GM04503 (cell line): Measurements from ENCODE around the gene P3H3.
"Not testable (repeated sequence)": the region's sequence is repeated elsewhere in the genome, so short reads cannot be mapped to it uniquely, and the experiment has no call there.

Experiments used
- DNase-seq: peaks from one replicate; pipeline ENCODE4 v3.0.0-alpha.2; 2012; ENCODE audit warnings: low read depth

P3H3 gene

GRCh38 chr12:6845395-6845794, 17.2 kb downstream of the P3H3 start:
- no peak for DNase-seq

DNA sequence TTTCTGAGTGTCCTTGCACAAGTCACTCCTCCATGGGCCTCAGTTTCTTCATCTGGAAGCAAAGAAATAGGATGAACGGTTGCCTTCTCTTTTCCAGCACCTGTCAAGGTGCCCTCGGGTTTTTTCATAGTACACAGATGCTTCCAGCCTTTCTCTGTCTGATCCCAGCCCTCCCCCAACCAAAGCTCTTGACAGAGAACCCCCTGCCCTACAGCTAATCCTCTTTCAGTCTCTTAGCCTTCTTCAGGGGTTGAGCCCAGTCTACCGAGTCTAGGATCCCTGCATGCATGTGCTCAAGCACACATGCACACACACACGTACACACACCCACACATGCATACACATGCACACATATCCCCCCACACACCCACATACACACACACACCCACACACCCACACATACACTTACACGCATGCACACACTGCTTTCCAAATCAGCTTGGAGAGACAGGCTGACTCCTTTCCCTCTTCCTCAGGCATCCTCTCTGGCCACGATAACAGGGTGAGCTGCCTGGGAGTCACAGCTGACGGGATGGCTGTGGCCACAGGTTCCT, 18.2 kb downstream of the P3H3 start:
- no peak for DNase-seq

DNA sequence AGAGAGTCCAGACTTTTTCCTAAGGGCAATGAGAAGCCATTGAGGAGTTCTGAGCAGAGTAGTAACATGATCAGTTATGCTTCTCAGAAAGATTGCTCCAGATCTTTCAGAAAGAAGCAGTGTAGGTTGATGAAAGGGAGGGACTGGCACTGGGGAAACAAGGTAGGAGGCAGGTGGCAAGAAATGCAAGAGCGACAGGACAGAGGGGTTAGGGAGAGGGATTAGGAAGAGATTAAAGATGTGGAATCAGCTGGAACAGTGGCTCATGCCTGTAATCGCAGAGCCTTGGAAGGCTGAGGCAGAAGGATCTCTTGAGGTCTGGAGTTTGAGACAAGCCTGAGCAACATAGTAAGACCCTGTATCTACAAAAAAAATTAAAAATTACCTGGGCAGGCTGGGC, 19.5 kb downstream of the P3H3 start:
- no peak for DNase-seq

DNA sequence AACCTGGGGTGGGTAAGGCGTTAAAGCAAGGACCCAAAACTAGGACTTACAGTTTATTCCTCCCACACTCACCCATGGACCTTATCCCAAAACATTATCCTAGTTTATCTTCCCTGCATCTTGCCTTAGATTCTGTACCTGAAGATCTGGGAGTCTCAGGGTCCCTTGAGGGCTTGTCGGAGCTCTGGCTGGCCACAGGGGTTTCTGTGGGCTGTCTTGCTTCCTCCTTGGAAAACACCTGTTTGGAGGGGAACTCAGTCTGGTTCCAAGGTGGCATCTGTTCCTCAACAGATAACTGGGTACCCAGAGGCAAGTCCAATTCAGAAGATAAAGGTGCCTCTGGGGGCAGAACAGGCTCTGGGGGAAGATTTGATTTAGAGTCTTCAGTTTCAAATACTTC, 21.2 kb downstream of the P3H3 start:
- no peak for DNase-seq

GRCh38 chr12:6849976-6850560, 21.9 kb downstream of the P3H3 start:
- DNase-seq: no peak

- DNase-seq: no peak
These were observed 22.6 kb downstream of the P3H3 start for GRCh38 chr12:6850796-6851152.

GRCh38 chr12:6851153-6851920, 23.1 kb downstream of the P3H3 start, which contains the start of gene CDCA3:
CDCA3 (minus strand) TSS chr12:6851286; CDS start chr12:6850952, 334 bp downstream.
- DNase-seq: peak; percentile 92

DNA sequence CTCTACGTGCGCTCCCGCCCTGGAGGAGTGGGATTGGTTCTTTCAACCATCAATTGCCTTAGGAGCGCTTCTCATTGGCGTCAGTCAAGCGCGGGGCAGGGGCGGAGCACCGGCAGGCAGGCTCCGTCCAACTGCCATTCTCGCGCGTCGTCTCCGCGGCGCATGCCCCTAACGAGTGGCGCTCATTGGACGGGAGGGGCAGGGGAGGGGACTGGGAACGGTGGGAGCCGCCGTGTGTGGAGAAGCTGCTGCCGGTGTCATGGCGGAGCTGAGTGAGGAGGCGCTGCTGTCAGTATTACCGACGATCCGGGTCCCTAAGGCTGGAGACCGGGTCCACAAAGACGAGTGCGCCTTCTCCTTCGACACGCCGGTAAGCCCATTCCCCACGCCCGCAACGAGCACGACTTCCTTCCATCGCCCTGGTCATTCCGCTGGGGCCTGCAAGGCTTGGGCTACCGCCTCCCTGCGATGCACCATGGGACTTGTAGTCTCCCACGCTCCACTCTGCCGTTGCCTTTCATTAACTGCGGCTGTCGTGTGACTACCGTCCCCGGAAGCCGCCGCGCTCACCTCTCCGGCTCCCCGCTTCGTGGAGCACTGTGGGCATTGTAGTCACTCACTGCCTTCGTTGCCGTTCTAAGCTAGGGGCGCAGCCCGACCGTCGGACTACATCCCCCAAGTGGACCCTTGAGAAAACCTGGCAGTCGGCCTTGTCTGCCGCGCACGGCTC, 23.9 kb downstream of the P3H3 start, which contains the start of gene USP5:
Gene USP5, plus strand, starts transcription at position 230 of the 730 bp plus-strand sequence. Its CDS starts 30 bp downstream, at position 260.
- peak; percentile 98 for DNase-seq

- DNase-seq: no peak
These were observed 24.6 kb downstream of the P3H3 start for GRCh38 chr12:6852651-6853354.

DNA sequence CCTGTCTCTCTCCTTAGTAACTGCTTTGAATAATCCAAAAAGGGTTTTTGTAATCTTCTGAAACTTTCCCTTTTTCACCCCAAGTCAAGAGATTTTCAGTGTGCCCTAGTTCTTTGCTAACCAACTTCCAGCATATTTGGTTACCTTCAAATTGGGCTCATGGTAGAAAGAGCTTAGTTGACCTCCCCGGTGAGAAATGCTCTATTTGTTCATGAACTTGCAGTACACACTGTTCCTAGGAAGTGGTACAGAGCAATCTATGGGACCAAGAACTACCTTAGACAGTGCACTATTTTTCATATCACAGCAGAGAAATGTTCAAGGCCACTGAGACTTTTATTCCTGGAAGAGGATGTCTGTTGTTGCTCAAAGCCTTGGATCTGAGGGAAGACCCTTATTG, 25.4 kb downstream of the P3H3 start:
- DNase-seq: no peak

DNA sequence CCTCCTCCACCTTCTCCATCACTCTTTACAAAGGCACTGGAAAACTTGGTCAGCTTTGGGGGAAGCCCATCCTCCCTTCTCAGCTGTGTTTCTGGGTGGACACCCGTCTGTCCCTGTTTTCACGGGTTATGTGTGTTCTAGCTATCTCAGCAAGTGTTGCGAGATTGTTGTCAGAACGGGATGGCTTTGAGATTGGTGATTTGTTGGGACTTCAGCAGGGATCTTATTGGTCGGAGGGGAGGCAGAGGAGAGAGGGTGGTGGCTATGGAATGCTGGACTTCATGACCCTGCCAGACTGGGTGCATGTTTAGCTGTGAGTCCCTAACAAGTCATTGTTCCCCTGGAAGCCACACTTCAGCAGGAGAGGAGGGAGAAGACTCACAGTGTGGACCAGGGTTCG, 25.8 kb downstream of the P3H3 start:
- no peak for DNase-seq

DNA sequence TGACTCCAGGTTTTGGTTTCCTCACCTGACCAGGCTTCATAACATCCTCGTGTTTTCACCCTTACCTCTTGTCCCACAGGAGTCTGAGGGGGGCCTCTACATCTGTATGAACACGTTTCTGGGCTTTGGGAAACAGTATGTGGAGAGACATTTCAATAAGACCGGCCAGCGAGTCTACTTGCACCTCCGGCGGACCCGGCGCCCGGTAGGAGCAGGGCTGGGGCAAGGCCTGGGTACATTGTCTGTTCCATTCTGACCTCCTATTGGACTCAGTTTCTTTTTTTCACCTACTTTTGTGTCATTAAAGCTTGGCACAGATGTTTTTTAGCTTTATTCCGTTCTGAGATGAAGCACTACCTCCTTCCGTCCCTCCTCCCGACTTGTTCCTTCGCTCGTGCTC, 27.1 kb downstream of the P3H3 start:
- DNase-seq: no peak

GRCh38 chr12:6858799-6859198, 30.6 kb downstream of the P3H3 start:
- no peak for DNase-seq

DNA sequence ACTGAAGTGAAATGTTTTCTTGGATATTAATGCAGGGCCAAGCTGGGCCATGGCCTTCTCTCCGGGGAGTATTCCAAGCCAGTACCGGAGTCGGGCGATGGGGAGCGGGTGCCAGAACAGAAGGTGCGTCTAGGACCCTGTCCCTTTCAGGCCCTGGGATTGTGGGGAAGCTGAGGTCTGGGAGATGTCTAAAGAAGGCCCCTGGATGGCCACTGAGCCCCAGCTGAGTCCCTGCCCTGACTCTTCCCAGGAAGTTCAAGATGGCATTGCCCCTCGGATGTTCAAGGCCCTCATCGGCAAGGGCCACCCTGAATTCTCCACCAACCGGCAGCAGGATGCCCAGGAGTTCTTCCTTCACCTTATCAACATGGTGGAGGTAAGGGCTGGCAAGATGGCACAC, 31.9 kb downstream of the P3H3 start:
- no peak for DNase-seq

DNA sequence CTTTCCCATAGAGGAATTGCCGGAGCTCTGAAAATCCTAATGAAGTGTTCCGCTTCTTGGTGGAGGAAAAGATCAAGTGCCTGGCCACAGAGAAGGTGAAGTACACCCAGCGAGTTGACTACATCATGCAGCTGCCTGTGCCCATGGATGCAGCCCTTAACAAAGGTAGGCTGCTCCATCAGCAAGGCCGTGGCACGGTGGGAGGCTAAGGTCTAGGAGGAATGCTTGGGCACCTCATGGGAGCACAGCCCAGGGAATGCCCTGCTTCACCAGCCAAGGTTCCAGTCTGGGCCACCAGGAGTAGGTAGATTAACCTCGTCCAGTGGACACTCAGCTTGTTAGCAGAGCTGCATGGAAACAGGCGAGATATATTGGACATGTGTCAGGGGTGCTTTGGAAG, 32.7 kb downstream of the P3H3 start:
- no peak for DNase-seq

DNA sequence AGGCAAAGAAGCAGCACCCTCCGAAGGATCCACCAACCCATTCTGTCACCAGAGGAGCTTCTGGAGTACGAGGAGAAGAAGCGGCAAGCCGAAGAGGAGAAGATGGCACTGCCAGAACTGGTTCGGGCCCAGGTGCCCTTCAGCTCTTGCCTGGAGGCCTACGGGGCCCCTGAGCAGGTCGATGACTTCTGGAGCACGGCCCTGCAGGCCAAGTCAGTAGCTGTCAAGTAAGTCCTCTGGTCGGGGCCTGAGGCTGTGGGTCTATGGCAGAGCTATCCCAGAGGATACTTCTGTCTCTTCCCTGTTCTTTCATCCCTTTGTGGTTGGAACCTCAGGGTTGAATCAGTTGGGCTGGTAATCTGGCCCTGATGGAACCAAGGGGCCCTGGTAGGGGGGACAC, 33.2 kb downstream of the P3H3 start:
- no peak for DNase-seq

DNA sequence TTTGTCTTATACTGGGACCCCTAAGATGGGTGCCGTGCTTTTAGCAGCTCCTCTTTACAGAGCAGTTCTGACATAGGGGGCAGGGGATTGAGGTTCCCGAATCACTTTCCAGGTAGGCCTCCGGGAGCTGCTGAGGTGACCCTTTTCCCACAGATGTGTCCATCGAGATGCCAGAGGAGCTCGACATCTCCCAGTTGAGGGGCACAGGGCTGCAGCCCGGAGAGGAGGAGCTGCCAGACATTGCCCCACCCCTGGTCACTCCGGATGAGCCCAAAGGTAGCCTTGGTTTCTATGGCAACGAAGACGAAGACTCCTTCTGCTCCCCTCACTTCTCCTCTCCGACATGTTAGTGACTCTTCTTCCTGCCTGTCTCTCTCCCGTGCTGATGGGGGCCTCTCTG, 34.8 kb downstream of the P3H3 start:
- no peak for DNase-seq

- DNase-seq: no peak
These were observed 35.5 kb downstream of the P3H3 start for GRCh38 chr12:6863586-6864321.

GRCh38 chr12:6865307-6865706, 37.1 kb downstream of the P3H3 start:
- DNase-seq: not testable (repeated sequence)

DNA sequence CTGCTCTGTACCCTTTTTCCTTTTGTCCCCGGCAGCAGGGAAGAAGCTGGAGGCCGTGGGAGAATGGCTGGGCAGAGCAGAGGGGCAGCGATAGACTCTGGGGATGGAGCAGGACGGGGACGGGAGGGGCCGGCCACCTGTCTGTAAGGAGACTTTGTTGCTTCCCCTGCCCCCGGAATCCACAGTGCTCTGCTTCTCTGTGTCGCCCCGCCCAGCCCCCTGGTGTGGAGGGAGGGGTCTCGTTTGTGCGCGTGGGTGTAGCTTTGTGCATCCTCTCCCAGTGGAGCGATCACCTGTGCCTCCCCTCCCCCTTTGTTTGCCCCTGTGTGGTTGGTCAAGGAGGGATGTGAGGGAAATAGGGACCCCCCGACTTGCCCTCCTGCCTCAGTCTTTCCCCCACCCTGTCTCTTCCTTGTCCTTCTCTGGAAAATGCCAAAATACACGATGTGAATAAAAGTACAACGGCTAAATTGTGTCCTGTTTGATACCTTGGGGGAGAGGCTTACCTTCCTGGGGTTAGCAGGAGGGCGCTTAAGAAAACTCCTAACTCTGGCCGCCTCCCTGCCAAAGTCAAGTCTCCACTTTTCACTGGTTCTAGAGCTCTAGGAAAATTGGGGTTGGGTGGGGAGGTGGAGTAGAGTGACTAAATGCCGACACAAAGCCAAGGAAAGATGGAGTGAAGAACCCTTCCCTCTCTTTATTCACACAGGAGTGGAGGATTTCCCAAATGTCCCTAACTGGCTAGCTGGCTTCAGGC, 38.1 kb downstream of the P3H3 start:
- no peak for DNase-seq

DNA sequence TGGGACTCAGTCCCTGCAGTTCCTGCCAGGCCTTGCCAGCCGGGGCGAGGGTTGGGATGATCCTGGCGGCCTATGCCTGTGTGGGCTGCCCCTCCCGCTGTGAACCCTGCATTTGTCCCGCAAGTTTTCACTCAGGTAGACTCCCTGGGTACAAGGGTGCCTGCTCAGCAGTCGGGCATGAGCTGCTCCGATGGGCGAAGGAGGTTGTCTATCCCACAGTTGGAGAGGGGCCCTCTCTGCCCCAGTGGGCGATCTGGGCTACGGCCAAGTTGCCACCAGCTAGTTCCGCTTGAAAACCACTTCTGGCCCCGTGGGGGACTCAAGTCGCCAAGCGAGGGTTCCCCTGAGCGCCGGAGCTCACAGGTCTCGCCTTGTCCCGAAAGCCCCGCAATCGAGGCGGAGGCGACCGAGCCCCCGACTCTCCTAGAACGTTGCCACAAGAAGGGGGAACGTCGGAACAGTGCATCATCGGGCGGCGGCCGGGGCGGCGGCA, 38.8 kb downstream of the P3H3 start:
- DNase-seq: no peak
